Inflammatory macrophage treated with lipopolysaccharide for 4 hours (primary cell): ENCODE measurements around the gene MTRFR.
"Not testable (repeated sequence)": the region's sequence is repeated elsewhere in the genome, so short reads cannot be mapped to it uniquely, and the experiment has no call there.

ENCODE experiments used
- DNase-seq: peaks from one replicate; pipeline ENCODE4 v3.0.0-alpha.2; 2020

Gene MTRFR

DNA sequence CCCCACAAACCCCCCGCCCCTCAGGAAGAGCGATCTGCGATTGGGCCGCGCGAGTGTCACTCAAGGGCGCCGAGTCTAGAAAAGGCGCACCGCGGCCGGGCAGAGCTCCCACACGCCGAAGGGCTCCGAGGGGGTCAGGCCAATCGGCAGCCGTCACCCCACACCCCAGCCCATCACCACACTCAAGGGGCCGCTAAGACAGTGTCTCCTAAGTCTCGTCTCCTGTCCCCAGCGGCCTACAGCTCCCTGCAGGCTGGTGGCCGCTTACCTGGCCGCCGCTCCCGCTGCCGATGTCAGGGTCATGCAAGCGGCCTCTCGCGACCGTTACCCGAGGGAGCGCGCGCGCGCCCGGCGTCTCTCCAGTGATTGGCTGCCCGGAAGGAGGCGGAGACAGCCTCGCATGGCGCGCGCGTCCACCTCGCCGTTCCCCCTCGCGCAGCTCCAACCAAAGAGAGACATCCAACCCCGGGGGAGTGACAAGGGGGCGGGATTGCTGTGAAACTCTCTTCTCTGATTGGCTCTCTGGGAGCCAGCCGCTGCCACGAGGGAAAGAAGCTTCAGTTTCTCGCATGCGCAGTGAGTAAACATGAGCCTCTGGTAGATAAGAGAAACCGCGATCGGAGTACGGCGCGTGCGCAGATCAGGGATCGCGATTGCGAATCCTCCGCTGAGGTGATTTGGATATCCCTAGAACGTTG, at the start of gene MTRFR, which contains the start of gene MPHOSPH9:
Gene MTRFR, plus strand, starts transcription at position 630 of the 698 bp plus-strand sequence. CDS start 20,239 bp downstream, outside the sequence.
Gene MPHOSPH9, minus strand, starts transcription at position 335 of the 698 bp plus-strand sequence. CDS start 2,777 bp downstream, outside the sequence.
- peak; percentile 100 for DNase-seq

DNA sequence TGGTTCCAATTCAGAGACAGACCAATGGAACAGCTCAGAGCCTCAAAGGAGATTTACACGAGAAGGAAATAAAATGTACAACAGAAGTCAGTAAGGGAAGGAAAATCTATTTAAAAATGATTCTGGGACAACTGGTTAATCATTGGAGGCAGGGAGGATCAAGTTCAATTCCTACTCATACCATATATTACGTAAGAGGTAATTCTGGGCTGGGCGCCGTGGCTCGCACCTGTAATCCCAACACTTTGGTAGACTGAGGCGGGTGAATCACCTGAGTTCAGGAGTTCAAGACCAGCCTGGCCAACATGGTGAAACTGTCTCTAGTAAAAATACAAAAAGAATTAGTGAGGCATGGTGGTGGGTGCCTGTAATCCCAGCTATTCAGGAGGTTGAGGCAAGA, 45.6 kb upstream of the MTRFR start:
- no peak for DNase-seq

DNA sequence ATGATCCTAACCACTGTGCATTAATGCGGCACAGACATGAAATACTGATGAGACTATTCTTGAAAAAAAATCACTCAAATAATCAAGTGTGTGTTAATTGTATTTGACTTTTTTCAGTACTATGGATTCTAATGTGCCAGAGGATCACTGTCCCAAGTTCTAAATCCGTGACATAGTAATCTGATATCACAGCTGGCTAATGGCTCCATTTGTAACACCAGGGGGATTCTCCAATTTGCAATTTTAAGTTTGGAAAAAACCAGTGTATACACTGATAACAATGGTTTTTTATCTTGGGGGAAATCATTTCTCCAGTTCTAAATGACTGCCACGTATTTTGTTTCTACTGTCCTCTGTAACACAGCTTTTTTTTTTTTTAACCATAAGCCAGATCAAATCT, 33.3 kb upstream of the MTRFR start:
- DNase-seq: no peak

DNA sequence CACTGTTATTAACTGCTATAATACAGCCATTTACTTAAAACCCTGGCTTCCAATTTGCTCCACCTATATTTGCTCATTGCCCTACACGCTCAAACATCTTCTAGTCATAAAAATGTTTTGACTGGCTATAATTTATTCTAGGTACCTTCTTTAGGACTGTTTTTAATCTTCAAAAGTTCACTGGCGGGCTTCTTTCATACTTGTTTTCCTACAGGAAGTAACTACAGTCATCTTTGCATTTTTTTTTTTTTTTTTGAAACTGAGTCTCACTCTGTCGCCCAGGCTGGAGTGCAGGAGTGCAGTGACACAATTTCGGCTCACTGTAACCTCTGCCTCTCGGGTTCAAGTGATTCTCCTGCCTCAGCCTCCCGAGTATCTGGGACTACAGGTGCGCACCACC, 32.8 kb upstream of the MTRFR start:
- DNase-seq: no peak

DNA sequence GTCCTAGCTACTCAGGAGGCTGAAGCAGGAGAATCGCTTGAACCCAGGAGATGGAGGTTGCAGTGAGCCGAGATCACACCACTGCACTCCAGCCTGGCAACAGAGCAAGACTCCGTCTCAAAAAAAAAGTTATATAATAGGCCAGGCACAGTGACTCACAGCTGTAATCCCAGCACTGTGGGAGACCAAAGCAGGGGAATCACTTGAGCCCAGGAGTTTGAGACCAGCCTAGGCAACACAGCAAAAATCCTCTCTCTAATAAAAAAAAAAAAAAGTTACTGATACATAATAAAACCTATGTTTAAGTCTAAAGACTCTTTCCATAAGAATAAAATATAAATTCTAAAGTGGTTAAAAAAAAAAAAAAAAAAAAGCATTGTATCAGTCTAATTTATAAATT, 26.4 kb upstream of the MTRFR start:
- DNase-seq: not testable (repeated sequence)

DNA sequence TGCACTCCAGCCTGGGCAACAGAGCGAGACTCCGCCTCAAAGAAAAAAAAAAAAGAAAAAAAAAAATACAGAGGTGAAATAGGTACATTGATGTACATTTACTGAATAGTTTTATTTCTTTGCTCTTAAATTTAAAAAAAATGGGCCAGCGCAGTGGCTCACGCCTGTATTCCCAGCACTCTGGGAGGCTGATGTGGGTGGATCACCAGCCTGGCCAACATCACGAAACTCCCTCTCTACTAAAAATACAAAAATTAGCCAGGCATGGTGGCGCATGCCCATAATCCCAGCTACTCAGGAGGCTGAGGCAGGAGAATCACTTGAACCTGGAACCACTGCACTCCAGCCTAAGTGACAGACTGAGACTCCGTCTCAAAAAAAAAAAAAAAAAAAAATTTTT, 25.4 kb upstream of the MTRFR start:
- not testable (repeated sequence) for DNase-seq

DNA sequence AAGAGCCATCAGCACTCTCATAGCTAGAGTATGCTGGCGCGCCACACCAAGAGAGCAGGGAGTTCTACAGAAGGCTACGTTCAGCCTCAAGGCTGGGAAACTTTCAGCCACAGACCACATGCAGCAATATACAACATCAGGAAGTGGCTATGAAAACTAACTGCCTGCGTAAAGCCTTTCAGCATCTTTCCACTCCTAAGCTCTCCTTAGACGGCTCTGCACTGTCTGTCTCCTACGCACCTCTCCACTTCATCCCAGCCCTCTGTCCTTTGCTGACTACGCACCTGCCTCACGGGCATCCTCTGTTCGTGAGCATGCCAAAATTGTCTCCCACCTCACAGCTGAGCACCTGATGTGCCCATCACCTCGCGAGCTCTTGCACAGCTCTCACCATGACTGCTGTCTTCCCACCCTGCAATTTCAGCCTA, 10.0 kb upstream of the MTRFR start:
- no peak for DNase-seq

DNA sequence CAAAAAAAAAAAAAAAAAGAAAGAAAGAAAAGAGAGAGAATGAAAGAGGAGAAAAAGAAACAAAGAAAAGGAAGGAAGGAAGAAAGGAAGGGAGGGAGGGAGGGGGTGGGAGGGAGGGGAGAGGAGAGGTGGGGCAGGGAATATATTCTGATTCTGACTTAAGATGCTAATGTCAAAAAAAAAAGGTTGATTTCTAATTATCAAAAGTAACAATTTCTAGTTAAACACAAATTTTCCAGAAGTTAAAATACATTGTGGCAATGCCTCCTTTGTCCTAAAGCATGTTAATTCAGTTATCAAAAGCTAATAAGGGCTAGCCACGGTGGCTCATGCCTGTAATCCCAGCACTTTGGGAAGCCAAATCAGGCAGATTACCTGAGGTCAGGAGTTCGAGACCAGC, 7.8 kb upstream of the MTRFR start:
- no peak for DNase-seq

DNA sequence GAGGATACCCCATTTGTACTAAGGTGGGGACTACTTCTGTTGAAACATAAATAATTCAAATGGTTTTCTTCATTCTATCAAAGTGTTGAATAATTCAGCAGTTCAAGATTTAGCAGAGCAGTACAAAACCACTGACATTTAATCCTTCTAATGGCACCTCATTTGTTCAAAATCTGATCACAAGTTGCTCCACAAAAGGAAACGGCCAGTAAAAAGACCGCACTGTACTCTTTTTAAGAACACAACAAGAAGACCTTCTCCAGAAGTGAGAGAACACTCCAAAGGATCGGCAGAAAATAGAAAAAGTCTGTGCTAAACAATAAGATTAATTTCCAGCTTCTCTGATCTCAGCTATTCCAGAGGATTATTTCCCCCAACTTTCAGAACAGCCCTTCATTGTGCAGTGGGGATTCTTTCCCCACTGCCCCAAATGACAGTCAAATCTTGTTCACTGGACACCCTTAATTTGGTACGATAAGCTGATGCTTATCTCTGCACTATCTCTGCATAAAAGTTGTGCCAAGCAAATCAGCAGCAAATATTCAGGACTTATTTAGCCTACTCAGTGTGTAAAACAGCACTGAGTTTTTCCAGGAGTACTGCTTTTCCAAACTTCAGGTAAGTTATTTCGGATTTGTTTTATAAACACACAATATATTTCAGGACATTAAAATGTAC, 5.5 kb upstream of the MTRFR start:
- no peak for DNase-seq

DNA sequence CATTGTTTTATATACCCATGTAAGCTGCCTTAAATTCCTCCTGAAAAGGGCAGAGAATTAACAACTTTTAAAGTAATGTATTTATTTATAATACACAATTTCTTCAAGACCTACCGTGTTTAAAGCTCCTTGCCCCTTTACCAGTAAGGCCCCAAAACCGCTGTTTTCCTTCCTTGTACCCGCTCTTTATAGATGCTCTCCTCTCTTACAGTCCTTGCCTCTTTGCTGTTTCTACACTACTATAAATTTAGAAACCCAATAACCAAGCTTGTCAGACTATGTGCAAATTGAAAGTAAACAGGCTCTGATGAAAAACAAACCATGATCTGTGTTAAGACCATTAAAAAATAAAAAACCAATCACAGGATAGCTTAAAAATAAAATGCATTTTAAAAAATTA, 4.2 kb upstream of the MTRFR start:
- DNase-seq: no peak

DNA sequence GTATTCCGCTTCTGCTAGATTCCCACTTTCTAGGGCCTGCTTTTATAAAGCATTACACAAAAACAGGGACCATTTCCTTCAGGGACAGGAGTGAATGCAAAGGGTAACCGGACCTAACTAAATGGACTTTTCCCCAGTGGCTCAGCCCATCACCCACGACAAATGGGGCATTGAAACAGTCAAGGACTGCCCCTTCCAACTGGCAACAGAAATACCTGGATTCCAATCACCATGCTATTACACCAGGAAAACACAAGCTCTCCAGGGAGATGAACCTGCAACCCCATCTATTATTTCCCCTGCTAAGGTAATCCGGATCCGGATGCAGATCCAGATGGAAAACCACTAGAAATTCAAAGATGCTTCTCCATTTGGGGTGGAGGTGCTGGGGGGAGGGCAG, 1.3 kb upstream of the MTRFR start:
- no peak for DNase-seq

DNA sequence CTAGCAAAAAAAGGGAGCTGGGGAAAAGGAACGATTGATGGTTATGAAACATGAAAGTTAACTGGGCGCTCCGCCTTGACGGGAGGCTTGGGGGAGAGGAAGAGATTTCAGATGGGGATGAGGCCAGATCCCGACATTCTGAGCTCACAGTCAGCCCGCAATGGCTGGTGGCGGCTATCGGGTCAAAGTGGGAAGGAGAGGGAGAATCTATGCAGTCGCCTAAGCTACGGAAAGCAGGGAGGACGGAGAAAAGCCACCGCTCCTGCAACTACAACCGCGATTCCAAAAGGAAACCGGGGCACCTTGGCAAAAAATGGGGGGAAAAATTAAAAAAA, 797 bp upstream of the MTRFR start:
- DNase-seq: no peak

DNA sequence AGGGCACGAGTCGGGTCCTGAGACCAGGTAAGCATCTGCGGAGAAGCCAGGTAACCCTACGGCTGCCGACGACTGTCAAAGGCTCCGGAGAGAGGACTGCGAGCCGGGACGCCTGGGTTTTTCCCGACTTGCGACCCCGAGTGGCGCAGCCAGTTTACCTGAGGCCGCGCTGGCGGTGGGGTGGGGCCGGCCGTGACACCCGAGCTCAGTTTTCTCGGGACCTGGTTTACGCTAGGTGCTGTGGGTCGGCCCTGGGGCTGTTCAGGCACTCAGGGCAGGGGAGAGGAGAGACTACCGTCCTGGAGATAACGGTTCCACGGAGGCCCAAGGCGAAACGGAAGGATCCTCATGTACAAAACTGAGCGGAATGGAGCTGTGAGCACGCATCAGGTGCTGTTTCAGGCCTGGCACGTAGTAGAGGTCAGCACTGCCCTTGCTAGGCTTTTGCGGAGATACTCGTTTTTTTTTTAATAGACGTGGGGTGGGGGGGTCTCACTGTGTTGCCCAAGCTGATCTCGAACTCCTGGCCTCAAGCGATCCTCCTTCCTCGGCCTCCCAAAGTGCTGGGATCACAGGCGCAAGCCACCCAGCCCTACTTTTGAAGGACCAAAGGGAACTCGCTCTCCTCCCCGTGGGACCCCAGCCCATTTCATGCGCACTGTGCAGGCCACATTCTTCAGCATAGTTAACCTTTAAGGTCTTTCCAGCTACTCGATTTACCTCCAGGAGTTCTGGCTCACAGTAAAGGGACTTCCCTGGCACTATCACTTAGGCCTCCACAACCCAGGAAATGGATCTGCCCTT, 471 bp downstream of the MTRFR start:
- no peak for DNase-seq

DNA sequence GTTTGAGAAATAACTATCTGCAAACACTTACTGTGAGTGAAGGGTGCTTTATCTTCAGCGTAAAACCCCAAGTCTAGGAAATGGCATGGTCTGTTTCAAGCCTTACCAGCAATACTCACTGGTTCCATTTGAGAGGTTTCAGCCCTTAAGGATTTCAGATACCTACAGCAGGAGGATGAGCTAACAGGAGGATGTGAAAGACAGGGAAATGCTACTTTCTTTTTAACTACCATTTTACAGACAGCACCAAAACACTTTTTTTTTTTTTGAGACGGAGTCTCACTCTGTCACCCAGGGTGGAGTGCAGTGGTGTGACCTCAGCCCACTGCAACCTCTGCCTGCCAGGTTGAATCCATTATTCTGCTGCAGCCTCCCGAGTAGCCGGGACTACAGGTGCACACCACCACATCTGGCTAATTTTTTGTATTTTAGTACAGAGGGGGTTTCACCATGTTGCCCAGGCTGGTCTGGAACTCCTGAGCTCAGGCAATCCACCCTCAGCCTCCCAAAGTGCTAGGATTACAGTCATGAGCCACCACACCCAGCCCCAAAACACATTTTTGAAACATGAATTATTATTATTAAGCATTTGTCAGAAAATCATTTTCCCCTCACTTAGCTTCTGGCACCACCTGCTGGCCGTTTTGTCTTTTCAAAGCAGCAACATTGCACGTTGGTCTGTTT, 4.6 kb downstream of the MTRFR start:
- peak; percentile 63 for DNase-seq

DNA sequence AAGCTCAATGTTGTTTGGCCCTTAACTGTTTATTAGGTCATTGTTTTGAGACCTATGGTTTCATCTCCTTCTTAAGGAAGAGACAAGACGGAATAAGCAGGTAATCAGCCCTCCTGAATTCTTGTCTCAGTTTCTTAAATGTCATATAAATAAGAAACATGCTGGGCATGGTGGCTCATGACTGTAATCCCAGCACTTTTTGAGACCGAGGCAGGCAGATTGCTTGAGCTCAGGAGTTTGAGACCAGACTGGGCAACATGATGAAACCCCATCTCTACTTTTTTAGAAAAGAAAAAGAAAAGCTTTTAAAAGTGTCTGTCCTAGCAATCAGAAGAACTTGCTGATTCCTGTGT, 5.1 kb downstream of the MTRFR start:
- no peak for DNase-seq

DNA sequence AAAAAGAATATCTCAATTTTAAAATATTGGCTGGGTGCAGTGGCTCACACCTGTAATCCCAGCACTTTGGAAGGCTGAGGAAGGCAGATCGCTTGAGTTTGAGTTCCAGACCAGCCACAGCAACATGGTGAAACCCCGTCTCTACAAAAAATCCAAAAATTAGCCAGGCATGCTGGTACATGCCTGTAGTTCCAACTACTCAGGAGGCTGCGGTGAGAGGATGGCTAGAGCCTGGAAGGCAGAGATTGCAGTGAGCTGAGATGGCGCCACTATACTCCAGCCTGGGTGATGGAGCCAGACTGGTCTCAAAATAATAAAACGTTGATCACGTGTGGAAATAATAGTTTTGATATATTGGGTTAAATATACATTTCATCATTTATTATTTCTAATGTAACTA, 5.7 kb downstream of the MTRFR start:
- no peak for DNase-seq

DNA sequence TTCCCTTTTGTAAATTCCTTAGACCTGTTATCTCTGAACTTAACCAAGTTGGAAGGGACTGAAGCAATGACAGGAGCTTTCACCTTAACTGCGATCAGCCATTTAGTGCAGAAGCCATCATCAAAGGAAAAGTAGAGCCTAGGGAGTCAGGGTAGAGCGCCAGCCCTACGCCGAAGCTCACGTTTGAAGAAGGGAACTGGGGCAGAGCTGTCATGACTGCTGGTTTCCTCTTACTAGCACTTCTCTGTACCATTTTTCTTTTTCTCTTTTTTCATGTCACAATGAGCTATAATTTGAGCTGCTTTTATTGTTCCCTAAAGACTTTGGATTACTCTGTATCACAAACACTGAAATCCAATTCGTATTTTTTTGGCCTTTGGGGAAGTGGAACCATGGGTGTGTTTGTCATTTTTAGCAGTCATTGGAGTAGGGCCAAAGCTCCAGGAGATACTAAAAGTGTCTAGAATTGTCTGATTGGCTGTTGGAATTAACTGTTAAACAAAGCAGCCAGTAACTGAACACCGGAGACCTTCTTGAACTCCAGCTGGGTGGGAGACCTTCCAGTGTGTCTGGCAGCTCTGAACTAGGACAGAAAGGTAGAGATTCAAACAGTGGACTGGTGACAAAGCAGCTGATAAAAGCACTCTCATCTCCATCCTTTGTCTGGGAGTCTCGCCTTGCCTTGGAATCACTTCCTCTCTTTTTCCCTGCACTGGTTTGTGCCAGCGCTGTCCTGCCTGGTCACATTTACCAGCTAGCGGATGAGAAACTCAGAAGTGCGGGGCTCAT, 9.1 kb downstream of the MTRFR start:
- peak; percentile 35 for DNase-seq

DNA sequence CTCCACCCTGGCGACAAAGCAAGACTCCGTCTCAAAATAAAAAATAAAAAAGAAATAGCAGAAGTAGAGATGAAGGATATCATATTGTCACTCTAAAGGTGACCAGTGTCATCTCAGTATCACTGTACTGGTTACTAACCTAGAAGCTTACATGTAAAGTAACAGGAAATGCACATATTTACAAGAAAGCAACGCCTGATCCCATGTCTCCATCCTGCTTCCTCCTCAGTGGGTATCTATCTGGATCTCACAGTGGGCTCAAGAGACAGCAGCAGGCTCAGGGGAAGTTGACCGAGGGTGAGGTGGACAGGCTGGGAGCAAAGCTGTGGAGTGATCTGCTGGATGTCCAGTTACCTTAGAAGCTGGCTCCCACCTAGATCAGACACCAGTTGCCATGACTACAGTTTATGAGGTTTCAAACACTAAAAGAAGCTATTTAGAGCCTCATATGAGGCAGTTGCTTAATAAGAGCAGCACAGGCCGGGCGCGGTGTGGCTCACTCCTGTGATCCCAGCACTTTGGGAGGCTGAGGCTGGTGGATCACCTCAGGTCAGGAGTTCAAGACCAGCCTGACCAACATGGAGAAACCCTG, 10.5 kb downstream of the MTRFR start:
- DNase-seq: no peak

DNA sequence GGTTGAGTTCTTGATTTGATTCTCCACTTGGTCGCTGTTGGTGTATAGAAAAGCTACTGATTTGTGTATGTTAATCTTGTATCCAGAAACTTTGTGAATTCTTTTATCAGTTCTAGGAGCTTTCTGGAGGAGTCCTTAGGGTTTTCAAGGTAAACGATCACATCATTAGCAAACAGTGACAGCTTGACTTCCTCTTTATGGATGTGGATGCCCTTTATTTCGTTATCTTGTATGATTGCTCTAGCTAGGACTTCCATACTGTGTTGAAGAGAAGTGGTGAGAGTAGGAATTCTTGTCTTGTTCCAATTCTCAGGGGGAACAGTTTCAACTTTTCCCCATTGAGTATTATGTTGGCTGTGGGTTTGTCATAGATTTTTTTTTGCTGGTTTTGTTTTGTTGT, 12.4 kb downstream of the MTRFR start:
- DNase-seq: no peak

DNA sequence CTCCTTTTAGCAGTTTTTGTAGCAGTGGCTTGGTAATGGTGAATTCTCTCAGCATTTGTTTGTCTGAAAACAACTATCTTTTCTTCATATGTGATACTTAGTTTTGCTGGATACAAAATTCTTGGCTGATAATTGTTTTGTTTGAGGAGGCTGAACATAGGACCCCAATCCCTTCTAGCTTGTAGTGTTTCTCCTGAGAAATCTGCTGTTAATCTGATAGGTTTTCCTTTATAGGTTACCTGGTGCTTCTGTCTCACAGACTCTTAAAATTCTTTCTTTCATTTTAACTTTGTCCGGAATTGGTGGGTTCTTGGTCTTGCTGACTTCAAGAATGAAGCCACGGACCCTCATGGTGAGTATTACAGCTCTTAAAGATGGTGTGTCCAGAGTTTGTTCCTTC, 14.9 kb downstream of the MTRFR start:
- not testable (repeated sequence) for DNase-seq

DNA sequence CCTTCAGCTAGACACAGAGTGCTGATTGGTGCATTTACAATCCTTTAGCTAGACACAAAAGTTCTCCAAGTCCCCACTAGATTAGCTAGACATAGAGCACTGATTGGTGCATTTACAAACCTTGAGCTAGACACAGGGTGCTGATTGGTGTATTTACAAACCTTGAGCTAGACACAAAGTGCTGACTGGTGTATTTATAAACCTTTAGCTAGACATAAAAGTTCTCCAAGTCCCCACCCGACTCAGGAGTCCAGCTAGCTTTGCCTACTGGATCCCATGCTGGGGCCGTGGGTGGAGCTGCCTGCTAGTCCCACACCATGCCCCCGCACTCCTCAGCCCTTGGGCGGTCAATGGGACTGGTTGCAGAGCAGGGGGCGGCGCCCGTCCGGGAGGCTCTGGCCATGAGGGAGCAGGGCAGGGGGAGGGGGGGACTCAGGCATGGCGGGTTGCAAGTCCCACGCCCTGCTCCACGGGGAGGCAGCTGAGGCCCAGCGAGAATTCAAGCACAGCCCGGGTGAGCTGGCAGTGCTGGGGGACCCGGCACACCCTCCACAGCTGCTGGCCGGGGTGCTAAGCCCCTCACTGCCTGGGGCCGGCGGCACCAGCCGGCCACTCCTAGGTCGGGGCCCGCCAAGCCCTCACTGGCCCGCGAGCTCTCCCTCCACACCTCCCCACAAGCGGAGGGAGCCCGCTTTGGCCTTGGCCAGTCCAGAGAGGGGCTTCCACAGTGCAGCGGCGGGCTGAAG, 15.9 kb downstream of the MTRFR start:
- DNase-seq: not testable (repeated sequence)
